ENCODE data around the gene MED10. TPM values are rescaled to one million over a fixed set of nuclear protein-coding genes. Genes with fewer than 3 reads are reported as not detected.

MED10 gene
- total and polyA plus RNA-seq, 2 experiments from 2014 or later, result 16.0 to 58.1 TPM

DNA sequence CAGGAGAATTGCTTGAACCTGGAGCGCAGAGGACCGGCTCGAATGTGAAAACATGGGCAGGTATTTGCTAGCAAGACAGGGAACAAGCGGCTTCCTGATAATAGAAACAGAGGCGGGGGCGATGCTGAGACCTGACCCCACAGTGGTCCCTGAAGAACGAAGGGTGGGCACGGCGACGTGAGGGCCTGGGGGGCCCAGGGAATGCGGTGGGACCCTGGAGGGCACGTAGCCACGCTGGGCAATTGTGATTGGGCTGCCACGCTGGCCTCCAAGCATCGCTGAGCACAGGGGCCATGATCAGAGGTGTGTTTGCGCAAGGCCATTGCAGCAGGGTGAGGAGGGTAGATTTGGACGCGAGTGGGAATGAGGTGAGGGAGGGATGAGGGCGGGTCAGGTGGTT lies 30.7 kb downstream of the MED10 start:
- Mint-ChIP-seq H3K4me1 (no peaks in the 10 kb centered on the region; the same call in 2 of the 3 replicates), H3K27ac (no peak overlapping the region), H3K36me3 (ENCODE audit: low read depth) (no peaks in the 10 kb centered on the region), H3K27me3 (ENCODE audit: insufficient read depth, low read depth, poor library complexity) (peaks cover 11% of the 10 kb centered on the region), H3K9me3 (no peaks in the 10 kb centered on the region), H3K4me3 (no peak overlapping the region)
- ATAC-seq (no peak), DNase-seq (ENCODE audit: low spot score) (no peak)
- no peaks in the 10 kb centered on the region; the same call in 1 of the 2 replicates for H3K79me2 ChIP-seq (replicated peaks; ENCODE audit: insufficient read depth)
- H3K4me3 ChIP-seq, result no peak overlapping the region
- no peaks in the 10 kb centered on the region for H3K9me2 ChIP-seq (ENCODE audit: insufficient read depth)
- H3K36me3 ChIP-seq (ENCODE audit: insufficient read depth), result no peaks in the 10 kb centered on the region
- no peaks in the 10 kb centered on the region for H3K27me3 ChIP-seq (ENCODE audit: insufficient read depth)
- H3F3A ChIP-seq (replicated peaks; ENCODE audit: low read depth), result no peaks in the 10 kb centered on the region
- no peaks in the 10 kb centered on the region for H4K20me1 ChIP-seq (replicated peaks; ENCODE audit: insufficient read depth)
- TF ChIP-seq JUNB (IDR thresholded peaks at IDR 0.05; ENCODE audit: unreplicated experiment) (no peak), NANOG (IDR thresholded peaks at IDR 0.05; ENCODE audit: borderline replicate concordance) (no peak), STAT1 (IDR thresholded peaks at IDR 0.05; ENCODE audit: unreplicated experiment) (no peak), EZH2phosphoT487 (IDR thresholded peaks at IDR 0.05; ENCODE audit: unreplicated experiment) (no peak)
- TF ChIP-seq, protein P1, sequence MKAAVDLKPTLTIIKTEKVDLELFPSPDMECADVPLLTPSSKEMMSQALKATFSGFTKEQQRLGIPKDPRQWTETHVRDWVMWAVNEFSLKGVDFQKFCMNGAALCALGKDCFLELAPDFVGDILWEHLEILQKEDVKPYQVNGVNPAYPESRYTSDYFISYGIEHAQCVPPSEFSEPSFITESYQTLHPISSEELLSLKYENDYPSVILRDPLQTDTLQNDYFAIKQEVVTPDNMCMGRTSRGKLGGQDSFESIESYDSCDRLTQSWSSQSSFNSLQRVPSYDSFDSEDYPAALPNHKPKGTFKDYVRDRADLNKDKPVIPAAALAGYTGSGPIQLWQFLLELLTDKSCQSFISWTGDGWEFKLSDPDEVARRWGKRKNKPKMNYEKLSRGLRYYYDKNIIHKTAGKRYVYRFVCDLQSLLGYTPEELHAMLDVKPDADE (IDR thresholded peaks at IDR 0.05), result no peak
- no peak overlapping the region for H3K27ac ChIP-seq (ENCODE audit: low read depth)
- H3K4me1 ChIP-seq (ENCODE audit: insufficient read depth), result no peaks in the 10 kb centered on the region
- no peak overlapping the region for H2AFZ ChIP-seq
- no peak overlapping the region for H3K4me2 ChIP-seq

DNA sequence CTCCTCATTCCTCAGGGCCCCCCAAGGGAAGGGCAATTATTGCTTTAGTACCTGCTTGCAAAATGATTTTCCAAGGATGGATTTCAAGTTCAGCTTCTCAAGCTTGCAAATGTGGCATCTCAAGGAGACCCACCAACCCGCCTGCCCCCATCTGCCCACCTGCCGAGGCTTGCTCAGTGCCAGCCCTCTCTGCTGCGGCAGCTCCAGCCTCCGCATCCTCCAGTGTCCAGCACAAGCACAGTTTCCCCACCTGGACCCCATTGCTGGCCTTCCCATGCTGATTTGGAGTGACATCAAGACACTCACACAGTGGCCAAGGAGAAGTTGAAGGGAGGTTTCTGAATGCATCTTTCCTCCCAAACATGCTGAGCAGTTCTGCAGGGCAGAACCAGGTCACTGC lies 31.2 kb downstream of the MED10 start:
- no peak overlapping the region for H2AFZ ChIP-seq
- no peak overlapping the region for H3K27ac Mint-ChIP-seq
- no peaks in the 10 kb centered on the region; the same call in 1 of the 2 replicates for H3K79me2 ChIP-seq (replicated peaks; ENCODE audit: insufficient read depth)
- peaks cover 11% of the 10 kb centered on the region for H3K27me3 Mint-ChIP-seq (ENCODE audit: insufficient read depth, low read depth, poor library complexity)
- H4K20me1 ChIP-seq (replicated peaks; ENCODE audit: insufficient read depth), result no peaks in the 10 kb centered on the region
- H3K27ac ChIP-seq (ENCODE audit: low read depth), result no peak overlapping the region
- no peak overlapping the region for H3K4me3 Mint-ChIP-seq
- H3F3A ChIP-seq (replicated peaks; ENCODE audit: low read depth), result no peaks in the 10 kb centered on the region
- H3K9me3 Mint-ChIP-seq, result no peaks in the 10 kb centered on the region
- no peak for DNase-seq (ENCODE audit: low spot score)
- no peaks in the 10 kb centered on the region for H3K27me3 ChIP-seq (ENCODE audit: insufficient read depth)
- H3K4me1 ChIP-seq (ENCODE audit: insufficient read depth), result no peaks in the 10 kb centered on the region
- H3K4me3 ChIP-seq, result no peak overlapping the region
- no peak overlapping the region for H3K4me2 ChIP-seq
- H3K9me2 ChIP-seq (ENCODE audit: insufficient read depth), result no peaks in the 10 kb centered on the region
- no peaks in the 10 kb centered on the region for H3K36me3 Mint-ChIP-seq (ENCODE audit: low read depth)
- ATAC-seq, result no peak
- no peaks in the 10 kb centered on the region; the same call in 2 of the 3 replicates for H3K4me1 Mint-ChIP-seq
- H3K36me3 ChIP-seq (ENCODE audit: insufficient read depth), result no peaks in the 10 kb centered on the region
- TF ChIP-seq, protein P2, sequence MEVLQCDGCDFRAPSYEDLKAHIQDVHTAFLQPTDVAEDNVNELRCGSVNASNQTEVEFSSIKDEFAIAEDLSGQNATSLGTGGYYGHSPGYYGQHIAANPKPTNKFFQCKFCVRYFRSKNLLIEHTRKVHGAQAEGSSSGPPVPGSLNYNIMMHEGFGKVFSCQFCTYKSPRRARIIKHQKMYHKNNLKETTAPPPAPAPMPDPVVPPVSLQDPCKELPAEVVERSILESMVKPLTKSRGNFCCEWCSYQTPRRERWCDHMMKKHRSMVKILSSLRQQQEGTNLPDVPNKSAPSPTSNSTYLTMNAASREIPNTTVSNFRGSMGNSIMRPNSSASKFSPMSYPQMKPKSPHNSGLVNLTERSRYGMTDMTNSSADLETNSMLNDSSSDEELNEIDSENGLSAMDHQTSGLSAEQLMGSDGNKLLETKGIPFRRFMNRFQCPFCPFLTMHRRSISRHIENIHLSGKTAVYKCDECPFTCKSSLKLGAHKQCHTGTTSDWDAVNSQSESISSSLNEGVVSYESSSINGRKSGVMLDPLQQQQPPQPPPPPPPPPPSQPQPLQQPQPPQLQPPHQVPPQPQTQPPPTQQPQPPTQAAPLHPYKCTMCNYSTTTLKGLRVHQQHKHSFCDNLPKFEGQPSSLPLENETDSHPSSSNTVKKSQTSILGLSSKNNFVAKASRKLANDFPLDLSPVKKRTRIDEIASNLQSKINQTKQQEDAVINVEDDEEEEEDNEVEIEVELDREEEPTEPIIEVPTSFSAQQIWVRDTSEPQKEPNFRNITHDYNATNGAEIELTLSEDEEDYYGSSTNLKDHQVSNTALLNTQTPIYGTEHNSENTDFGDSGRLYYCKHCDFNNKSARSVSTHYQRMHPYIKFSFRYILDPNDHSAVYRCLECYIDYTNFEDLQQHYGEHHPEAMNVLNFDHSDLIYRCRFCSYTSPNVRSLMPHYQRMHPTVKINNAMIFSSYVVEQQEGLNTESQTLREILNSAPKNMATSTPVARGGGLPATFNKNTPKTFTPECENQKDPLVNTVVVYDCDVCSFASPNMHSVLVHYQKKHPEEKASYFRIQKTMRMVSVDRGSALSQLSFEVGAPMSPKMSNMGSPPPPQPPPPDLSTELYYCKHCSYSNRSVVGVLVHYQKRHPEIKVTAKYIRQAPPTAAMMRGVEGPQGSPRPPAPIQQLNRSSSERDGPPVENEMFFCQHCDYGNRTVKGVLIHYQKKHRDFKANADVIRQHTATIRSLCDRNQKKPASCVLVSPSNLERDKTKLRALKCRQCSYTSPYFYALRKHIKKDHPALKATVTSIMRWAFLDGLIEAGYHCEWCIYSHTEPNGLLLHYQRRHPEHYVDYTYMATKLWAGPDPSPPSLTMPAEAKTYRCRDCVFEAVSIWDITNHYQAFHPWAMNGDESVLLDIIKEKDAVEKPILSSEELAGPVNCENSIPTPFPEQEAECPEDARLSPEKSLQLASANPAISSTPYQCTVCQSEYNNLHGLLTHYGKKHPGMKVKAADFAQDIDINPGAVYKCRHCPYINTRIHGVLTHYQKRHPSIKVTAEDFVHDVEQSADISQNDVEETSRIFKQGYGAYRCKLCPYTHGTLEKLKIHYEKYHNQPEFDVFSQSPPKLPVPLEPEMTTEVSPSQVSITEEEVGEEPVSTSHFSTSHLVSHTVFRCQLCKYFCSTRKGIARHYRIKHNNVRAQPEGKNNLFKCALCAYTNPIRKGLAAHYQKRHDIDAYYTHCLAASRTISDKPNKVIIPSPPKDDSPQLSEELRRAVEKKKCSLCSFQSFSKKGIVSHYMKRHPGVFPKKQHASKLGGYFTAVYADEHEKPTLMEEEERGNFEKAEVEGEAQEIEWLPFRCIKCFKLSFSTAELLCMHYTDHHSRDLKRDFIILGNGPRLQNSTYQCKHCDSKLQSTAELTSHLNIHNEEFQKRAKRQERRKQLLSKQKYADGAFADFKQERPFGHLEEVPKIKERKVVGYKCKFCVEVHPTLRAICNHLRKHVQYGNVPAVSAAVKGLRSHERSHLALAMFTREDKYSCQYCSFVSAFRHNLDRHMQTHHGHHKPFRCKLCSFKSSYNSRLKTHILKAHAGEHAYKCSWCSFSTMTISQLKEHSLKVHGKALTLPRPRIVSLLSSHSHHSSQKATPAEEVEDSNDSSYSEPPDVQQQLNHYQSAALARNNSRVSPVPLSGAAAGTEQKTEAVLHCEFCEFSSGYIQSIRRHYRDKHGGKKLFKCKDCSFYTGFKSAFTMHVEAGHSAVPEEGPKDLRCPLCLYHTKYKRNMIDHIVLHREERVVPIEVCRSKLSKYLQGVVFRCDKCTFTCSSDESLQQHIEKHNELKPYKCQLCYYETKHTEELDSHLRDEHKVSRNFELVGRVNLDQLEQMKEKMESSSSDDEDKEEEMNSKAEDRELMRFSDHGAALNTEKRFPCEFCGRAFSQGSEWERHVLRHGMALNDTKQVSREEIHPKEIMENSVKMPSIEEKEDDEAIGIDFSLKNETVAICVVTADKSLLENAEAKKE (CRISPR knock-in tag; IDR thresholded peaks at IDR 0.05), result no peak
- TF ChIP-seq STAT1 (IDR thresholded peaks at IDR 0.05; ENCODE audit: unreplicated experiment), result no peak
- no peak for TF ChIP-seq ZNF114 (CRISPR knock-in tag; IDR thresholded peaks at IDR 0.05)
- no peak for TF ChIP-seq CREB1 (CRISPR knock-in tag; IDR thresholded peaks at IDR 0.05; ENCODE audit: low read depth)
- no peak for TF ChIP-seq POLR2AphosphoS5 (IDR thresholded peaks at IDR 0.05; ENCODE audit: low read depth)
- no peak for TF ChIP-seq NANOG (IDR thresholded peaks at IDR 0.05; ENCODE audit: borderline replicate concordance)
- TF ChIP-seq, protein P1 (IDR thresholded peaks at IDR 0.05), result no peak
- no peak for TF ChIP-seq ZNF331 (CRISPR knock-in tag; IDR thresholded peaks at IDR 0.05; ENCODE audit: low read depth)
- TF ChIP-seq EZH2 (IDR thresholded peaks at IDR 0.05; ENCODE audit: low read depth, unreplicated experiment), result no peak
- TF ChIP-seq EZH2phosphoT487 (IDR thresholded peaks at IDR 0.05; ENCODE audit: unreplicated experiment), result no peak
- no peak for TF ChIP-seq JUNB (IDR thresholded peaks at IDR 0.05; ENCODE audit: unreplicated experiment)
